KMS-11 (cell line): Measurements from ENCODE around the gene CD22.

ENCODE experiments used
- H2AFZ ChIP-seq: fragments of 200-600 bp; sonication (generic); 2 replicates; pipeline ENCODE4 v1.6.1; 2016; ENCODE audit warnings: antibody characterized with exemption, mixed run types, low read depth
- H3K27ac ChIP-seq: fragments of 200-600 bp; sonication (generic); 2 replicates; pipeline ENCODE4 v1.6.1; 2016; ENCODE audit warnings: mild to moderate bottlenecking, mixed run types
- H3K27me3 ChIP-seq: fragments of 200-600 bp; sonication (generic); 2 replicates; pipeline ENCODE4 v1.6.1; 2017; ENCODE audit warnings: mild to moderate bottlenecking, low read depth, mixed run types, moderate library complexity; ENCODE audit not compliant: insufficient read depth
- H3K36me3 ChIP-seq: fragments of 200-600 bp; sonication (generic); 2 replicates; pipeline ENCODE4 v1.6.1; 2017; ENCODE audit warnings: mild to moderate bottlenecking, mixed run types; ENCODE audit not compliant: insufficient read depth
- H3K4me1 ChIP-seq: fragments of 200-600 bp; sonication (generic); 2 replicates; pipeline ENCODE4 v1.6.1; 2016; ENCODE audit warnings: mild to moderate bottlenecking, low read depth, mixed run types; ENCODE audit not compliant: poor library complexity, severe bottlenecking
- H3K4me2 ChIP-seq: fragments of 200-600 bp; sonication (generic); 2 replicates; pipeline ENCODE4 v1.7.0; 2016; ENCODE audit warnings: mild to moderate bottlenecking, mixed run types
- H3K4me3 ChIP-seq: fragments of 200-600 bp; sonication (generic); IDR thresholded peaks from 2 replicates; pipeline ENCODE4 v1.6.1; 2017; ENCODE audit warnings: low read depth, low read length, mixed read lengths; ENCODE audit not compliant: insufficient read depth
- H3K79me2 ChIP-seq: fragments of 200-600 bp; sonication (generic); 2 replicates; pipeline ENCODE4 v1.6.1; 2016; ENCODE audit warnings: low read depth, mixed run types; ENCODE audit not compliant: insufficient read depth
- H3K9ac ChIP-seq: fragments of 200-600 bp; sonication (generic); 2 replicates; pipeline ENCODE4 v1.6.1; 2016; ENCODE audit warnings: mild to moderate bottlenecking, mixed run types
- H4K20me1 ChIP-seq: fragments of 200-600 bp; sonication (generic); 2 replicates; pipeline ENCODE4 v1.6.1; 2016; ENCODE audit warnings: mild to moderate bottlenecking, mixed run types; ENCODE audit not compliant: insufficient read depth
- CTCF ChIP-seq: fragments of 200-600 bp; sonication (generic); conservative IDR thresholded peaks from 2 replicates; pipeline ENCODE4 v1.6.1; 2017; ENCODE audit warnings: low read depth, mild to moderate bottlenecking, antibody characterized with exemption, low read length, moderate library complexity, mixed read lengths

Gene CD22

GRCh38 chr19:35379992-35380391 is 51.0 kb downstream of the CD22 start:
- Histone ChIP-seq H3K79me2 (no peaks in the 10 kb centered on the region), H4K20me1 (no peaks in the 10 kb centered on the region), H3K4me2 (no peak overlapping the region), H3K36me3 (no peaks in the 10 kb centered on the region), H3K4me3 (no peak overlapping the region), H2AFZ (no peak overlapping the region), H3K27me3 (peaks cover 14% of the 10 kb centered on the region), H3K9ac (no peak overlapping the region), H3K27ac (no peak overlapping the region), H3K4me1 (no peaks in the 10 kb centered on the region)
- no peak for TF ChIP-seq CTCF

GRCh38 chr19:35380450-35381124 is 51.6 kb downstream of the CD22 start:
- H3K4me1 ChIP-seq, result no peaks in the 10 kb centered on the region
- no peak for TF ChIP-seq CTCF
- no peaks in the 10 kb centered on the region for H3K79me2 ChIP-seq
- peaks cover 14% of the 10 kb centered on the region for H3K27me3 ChIP-seq
- no peaks in the 10 kb centered on the region for H3K36me3 ChIP-seq
- no peak overlapping the region for H2AFZ ChIP-seq
- no peak overlapping the region for H3K4me2 ChIP-seq
- no peak overlapping the region for H3K27ac ChIP-seq
- H3K4me3 ChIP-seq, result no peak overlapping the region
- no peaks in the 10 kb centered on the region for H4K20me1 ChIP-seq
- no peak overlapping the region for H3K9ac ChIP-seq

GRCh38 chr19:35381318-35381717 is 52.3 kb downstream of the CD22 start:
- Histone ChIP-seq H3K4me1 (no peaks in the 10 kb centered on the region), H3K27ac (no peak overlapping the region), H3K9ac (no peak overlapping the region), H3K4me3 (no peak overlapping the region), H4K20me1 (no peaks in the 10 kb centered on the region), H3K4me2 (no peak overlapping the region), H3K27me3 (peaks cover 13% of the 10 kb centered on the region), H3K79me2 (no peaks in the 10 kb centered on the region), H2AFZ (no peak overlapping the region), H3K36me3 (no peaks in the 10 kb centered on the region)
- no peak for TF ChIP-seq CTCF

- H3K4me2 ChIP-seq, result no peak overlapping the region
These were observed 52.9 kb downstream of the CD22 start for GRCh38 chr19:35381926-35382325.

More at GRCh38 chr19:35381926-35382325, 52.9 kb downstream of the CD22 start:
- no peak overlapping the region for H3K4me3 ChIP-seq
- no peak for TF ChIP-seq CTCF
- no peaks in the 10 kb centered on the region for H3K36me3 ChIP-seq
- no peak overlapping the region for H2AFZ ChIP-seq
- no peaks in the 10 kb centered on the region for H3K79me2 ChIP-seq
- H4K20me1 ChIP-seq, result no peaks in the 10 kb centered on the region
- no peak overlapping the region for H3K27ac ChIP-seq
- no peak overlapping the region for H3K9ac ChIP-seq
- H3K4me1 ChIP-seq, result no peaks in the 10 kb centered on the region
- peaks cover 7% of the 10 kb centered on the region; the same call in 1 of the 2 replicates for H3K27me3 ChIP-seq
